ENCODE data around the gene UBAC2.
A peak's percentile ranks its signal among the peaks of the same experiment; 100 is the strongest.

UBAC2 gene

DNA sequence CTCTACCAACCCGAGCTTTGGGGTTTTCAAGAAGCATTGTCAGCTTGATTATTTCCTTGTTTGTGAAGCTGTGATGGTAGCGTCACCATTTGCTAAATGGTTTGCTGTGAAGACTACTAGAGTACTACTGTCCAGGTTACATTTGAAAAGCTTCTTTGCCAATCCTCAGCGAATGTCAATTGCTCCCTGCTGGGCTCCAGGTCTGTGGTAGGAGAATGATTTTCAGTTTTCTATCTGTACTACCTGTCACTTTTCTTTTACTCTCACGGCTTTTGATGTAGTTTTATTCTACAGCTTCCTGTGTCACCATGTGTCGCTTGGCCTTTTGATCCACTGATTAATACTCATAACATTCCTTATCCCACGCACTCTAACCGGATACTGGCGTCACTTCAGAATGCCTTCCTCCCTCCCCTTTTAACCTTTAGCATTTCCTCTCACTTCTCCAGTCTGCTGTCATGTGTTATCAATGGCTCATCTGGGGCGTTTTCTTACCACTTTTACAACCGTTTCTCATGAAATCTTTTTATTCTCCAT, 114.1 kb downstream of the UBAC2 start:
- DNase-seq: peak; percentile 76

DNA sequence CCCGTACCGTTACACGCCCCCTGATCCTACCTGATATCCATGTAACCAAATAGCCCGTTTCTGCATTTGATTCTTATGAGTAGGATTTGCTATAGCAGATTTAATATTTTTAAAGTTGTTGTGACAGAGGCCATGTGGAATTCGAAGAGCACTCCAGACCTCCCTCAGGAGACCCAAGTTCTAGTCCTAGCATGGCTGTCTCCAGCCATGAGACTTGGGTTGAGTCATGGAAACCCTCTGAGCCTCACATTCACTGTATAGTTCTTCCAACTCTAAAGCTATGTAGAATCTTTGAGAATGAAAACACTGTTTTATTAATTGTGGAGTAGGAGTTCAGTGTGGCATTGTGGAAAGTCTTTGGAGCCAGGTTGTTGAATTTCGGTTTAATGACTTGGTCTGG, 114.5 kb downstream of the UBAC2 start:
- DNase-seq: no peak

DNA sequence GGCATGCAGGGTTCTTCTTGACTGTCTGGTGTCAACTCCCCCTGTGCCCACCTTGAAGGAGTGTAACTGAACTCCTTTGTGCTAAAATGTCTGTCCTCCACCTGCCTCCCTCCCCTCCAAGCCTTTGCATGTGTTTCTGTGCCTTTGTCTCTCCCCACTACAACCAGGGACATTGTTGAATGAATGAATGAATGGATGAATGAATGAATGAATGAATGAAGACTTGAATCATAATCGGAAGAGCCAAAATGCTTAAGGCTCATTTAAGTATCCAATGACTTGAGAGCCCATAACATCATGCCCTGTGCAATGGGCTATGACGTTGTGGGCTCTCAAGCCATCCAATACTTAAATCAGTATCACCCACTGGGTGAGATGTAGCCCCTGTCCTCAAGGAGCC, 115.6 kb downstream of the UBAC2 start:
- DNase-seq: no peak

DNA sequence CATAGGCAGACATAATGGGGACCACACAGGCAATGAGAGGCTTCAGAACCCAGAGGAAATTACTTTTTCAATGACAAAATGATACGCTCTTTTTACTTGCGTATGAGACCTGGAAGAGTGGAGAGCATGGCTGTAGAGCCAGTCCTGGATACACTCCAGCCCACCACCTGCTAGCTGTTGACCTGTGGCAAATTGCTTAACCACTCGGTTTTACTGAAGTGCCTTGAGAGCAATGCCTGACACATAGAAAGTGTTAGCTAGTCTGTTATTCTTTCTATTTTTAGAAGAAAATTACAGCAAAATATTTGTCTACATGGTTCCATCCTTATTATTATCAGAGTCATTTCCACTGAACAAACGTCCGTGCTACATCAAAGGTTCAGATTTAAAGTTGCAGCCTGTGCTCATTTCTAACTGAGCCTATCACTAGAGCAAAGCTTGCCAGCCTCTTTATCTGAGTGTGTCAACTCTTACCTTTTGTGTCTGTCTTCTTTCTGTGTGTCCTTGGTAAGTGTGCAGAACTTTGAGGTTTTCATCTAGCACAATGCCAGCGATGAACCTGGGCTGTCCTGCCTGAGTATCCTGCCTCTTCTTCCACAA, 116.1 kb downstream of the UBAC2 start:
- DNase-seq: no peak

DNA sequence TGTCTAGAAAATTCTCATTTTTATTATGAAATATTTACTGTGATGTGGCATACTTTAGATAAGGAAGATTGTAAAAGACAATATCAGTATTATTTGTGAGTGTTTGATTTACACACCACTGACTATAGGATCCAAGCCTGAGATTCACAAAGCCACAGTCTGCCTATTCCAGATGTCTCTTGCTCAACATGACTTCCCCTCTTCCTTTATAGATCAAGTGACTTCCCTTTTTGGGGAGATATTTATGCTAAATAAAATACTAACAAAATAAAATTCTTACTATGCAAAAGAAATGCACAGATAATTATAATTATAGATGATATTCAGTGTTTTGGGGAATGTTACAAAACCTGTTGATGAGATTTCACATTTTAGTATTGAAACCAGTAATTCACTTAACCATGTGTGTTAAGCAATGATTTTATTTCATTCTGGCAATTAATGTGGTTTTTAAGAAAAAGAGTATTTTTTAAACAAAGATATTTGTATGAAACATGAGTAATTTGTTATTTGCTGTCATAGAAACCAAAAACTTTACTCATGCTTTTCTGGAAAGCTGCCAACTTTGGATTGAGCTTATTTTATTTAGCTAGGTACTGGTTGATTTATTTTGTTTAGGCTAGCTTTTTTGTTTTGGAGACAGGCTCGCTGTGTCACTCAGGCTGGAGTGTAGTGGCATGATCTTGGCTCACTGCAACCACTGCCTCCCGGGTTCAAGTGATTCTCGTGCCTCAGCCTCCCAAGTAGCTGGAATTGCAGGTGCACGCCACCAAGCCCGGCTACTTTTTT, 120.2 kb downstream of the UBAC2 start:
- peak in 1 of 2 donors; percentile 39 for DNase-seq

DNA sequence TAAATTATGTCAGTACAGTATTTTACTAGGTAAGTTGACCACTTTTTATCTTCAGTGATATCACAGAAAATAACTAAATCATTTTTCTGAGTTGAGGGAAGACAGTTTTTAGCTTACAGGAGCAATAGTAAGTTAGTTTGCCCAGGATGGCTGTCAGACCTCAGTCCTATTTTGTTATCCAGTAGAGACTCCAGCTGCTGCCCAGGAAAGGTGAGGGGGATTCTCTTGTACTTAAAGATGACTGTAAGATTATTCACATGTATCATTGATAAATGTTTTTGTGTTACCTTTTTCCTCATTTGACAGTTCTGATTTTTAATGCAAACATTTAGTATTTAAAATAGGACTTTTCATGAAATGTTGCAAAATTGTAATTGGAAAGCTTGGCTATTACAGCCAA, 121.1 kb downstream of the UBAC2 start:
- DNase-seq: no peak

DNA sequence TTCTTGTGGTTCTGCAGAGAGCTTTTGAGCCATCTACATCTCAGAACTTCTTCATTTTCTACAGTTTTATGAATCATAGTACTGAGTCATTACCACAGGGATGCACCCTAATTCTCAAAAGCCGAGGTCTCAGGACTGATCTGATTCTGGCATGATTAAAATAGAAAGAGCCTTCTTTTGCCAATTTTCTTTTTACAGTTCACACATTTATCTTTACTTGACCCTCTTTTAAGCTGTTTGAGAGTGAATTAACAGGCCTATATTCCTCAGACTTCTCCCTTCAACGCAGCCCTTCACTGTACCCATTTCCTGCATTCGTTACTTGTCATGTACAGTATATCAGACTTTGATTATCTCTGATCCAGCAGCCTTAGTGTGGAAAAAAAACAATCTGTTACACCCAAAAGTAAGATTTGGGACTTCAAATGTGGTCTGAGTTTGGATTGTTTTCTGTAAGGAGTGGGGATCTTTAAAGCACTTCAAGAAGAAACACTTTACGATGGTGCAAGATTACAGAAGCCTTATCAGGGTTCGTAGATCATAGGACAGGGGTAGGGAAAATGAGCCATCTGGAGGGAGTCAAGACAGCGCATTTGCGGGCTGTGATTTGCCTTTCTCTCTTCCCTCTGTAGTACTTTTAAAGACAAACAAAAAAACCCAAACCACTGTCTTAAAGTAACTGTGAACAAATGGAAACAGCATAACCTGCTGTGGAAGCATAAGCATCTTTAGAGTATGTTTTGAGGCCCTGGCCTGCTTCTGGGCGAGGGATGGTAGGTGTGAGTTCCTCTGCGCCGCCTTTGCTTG, 121.8 kb downstream of the UBAC2 start:
- peak; percentile 34 to 39 for DNase-seq

DNA sequence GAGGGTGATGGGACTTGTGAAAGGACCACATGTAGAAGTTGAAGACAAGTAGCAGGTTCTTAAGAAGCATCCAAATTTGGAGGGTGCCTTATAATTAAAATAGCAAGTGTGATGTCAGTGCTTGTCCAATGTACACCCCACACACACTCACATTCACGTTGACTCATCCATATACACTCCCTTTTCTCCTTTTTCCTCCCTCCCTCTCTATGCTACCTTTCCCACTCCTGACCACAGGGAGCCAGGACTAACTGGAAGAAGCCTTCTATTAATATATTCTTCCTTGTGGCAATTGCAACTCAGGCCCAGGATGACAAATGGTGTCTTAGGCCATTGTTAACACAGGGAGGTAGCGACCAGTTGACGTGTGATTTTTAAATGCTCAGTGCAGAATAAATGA, 122.8 kb downstream of the UBAC2 start:
- no peak for DNase-seq

DNA sequence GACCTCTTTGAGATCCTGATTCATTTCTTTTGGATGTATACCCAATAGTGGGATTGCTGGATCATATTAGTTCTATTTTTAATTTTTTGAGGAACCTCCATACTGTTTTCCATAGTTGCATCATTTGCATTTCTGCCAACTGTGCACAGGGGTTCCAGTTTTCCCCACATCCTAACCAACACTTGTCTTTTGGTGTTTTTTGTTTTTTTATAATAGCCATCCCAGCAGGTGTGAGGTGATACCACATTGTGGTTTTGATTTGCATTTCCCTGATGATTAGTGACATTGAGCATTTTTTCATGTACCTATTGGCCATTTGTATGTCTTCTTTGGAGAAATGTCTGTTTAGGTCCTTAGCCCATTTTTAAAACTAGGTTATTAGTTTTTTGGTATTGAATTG, 125.4 kb downstream of the UBAC2 start:
- DNase-seq: no peak

DNA sequence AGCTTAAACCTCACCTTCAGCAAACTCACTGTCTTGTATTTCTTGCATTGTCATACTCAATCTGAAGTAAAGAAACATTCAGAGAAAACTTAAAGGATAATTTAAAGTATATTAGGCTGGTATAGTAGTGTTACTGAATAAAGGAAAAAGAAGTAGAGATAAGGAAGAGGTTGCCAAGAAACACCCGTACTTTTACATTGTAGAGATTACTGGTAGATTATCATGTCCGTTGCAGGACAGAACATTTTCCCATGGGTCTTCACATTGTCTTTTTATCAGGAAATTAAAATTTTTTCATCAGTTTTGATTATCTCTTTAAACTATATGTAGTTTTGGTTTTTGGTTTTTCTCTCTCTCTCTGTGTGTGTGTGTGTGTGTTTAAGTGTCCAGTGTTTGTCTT, 126.5 kb downstream of the UBAC2 start:
- no peak for DNase-seq

DNA sequence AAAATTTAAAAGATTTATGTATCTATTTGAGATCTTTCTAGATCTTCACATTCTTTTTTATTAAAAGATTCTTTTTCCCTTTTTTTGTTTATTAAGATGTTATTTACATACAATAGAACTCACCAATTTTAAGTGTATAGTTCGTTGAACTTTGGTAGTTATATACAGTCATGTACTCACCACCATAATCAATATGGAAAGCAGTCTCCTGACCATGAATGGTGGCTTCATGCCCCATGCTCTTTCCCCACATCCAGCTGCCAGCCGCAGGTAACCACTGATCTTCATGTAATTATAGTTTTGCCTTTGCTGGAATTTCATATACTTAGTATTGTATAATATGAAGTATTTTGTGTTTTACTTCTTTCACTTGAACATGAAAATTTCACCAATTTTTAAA, 127.1 kb downstream of the UBAC2 start:
- no peak for DNase-seq

DNA sequence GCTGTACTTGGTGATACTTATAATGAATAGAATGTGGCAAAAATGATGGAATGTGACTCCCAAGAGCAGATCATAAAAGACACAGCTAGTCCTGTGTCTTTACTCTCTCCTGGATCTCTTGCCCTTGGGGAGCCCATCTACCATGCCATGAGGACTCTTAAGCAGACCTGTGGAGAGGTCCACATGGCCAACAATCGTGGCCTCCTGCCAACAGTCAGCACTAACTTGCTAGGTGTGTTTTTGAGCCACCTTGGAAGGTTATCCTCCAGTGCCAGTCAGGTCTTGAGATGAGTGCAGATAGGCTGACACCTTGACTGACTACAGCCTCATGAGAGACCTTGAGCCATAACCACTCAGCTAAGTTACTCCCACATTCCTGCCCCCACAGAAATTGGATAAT, 128.8 kb downstream of the UBAC2 start:
- no peak for DNase-seq

DNA sequence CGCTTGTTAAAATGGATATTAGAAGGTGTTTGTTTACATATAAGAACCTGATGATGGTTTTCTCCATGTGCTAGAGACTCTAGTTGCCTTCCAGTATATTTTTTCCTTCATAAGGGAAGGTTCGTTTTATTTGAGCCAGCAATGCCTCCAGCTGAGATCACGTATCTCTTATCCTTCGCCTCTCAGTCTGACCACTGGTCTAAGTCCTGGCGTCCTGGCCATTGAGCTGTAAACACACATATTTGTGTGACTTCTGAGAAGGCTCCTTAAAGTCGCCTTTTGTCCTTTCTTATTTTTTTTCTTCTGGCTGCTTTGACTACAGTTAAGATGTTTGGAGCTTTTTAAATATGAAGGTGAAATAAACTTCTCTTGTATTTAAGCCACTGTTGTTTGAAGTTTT, 130.3 kb downstream of the UBAC2 start:
- DNase-seq: no peak

DNA sequence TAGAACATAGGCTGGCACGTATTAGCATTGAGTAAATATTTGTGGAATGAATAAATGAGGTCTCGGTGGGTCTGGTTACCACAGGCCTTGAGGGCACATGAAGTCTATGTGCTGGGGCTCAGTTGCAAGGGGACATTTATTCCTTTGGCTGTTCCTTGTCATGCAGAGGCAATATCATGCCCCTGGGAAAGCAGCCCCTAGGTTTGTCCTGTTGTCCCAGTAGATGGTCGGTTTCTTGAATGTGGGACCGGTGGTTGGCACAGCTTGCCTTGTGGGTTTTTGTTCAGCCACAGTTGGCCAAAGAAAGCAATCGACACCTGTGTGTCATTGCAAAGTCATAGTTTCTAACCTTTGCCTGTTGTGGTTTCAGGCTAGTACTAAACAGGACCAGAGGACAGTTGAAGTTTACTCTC, 131.2 kb downstream of the UBAC2 start:
- DNase-seq: no peak

DNA sequence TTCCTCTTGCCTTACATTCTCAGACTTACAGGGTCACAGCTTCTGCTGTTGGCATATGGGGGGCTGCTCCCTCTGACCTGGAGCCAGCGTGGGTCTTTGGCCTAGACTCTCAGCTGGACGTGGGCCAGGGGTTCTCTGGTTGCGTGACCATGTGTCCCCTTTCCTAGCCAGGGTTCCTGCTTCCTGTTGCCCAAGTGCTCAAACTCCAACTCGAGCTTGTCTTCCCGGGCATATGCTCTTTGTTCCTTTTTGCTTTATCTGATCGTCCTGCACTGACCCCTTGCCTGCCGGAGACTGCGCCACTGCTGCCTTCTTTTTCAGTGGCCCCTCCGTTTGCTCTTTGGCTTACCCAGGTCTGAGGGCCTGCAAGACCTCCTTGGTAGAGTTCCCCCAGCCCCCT, 131.8 kb downstream of the UBAC2 start:
- no peak for DNase-seq

DNA sequence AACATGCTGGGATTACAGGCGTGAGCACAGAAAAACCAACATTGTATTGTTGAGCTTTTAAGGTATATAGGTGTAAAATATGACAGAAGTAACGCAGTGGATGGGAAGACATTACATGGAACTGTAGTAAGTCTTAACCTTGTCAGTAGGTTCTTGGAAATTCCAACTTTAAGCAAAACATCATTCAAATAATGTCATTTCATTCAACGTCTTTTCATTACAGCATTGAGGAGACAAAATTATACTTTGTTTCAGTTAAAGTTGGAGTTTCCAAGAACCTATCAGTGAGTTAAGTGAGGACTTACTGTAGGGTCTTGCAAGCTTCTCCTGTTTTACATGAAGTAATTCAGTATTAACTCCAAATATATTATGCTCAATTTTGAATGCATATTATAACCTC, 133.6 kb downstream of the UBAC2 start:
- no peak for DNase-seq

DNA sequence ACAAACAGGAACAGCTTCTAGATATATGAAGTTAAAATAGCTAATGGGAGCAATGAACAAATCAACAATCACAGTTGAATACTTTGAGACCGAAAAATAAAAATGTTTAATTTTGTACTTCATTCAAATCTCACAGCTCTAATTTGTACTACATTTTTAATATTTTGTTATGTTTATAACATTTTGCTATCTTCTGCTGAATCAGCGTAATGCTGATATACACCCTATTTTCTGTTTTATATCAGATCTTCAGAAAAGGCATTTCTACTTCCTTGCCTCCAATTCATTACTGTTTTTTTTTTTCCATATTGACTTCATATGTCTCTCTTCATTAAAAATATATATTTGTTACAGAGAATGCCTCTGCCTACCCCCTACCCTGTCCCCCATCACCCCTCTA, 134.4 kb downstream of the UBAC2 start:
- no peak for DNase-seq

DNA sequence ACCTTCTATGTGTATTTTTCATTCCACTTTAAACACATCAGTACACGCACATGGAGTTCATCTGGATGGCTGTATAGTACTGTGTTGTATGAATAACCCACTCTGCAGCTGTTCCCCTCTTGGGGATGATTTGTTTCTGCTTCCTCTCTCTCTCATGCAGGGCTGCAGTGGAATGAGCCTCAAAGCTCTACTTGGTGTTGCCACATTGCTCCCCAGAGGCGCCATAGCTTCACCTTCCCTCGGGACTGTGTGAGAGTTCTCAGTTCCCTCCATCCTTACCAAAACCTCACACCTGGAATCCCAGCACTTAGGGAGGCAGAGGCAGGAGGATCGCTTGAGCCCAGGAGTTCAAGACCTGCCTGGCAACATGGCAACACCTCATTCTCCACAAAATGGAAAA, 134.9 kb downstream of the UBAC2 start:
- no peak for DNase-seq

DNA sequence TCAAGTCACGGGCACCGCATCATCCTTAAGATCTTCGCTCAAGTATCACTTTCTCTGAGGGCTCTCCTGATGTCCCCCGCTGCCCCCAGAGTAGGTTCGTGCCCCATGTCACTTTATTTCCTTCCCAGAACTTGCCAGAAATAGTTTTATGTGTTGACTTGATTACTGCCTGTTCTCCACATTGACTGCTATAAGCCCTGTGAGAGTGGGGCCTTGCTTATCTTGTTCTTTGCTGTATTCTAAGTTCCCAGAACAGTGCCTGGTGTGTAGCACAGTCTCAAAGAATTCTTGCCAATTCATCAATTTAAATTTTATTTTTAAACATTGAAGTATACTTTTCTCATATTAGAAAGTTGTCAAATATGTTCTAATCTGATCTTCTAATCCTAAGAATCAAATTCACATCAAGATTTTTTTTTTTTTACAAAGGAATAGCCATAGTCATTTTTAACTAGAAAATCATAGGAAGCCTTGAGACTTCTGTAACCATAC, 138.6 kb downstream of the UBAC2 start:
- DNase-seq: no peak

DNA sequence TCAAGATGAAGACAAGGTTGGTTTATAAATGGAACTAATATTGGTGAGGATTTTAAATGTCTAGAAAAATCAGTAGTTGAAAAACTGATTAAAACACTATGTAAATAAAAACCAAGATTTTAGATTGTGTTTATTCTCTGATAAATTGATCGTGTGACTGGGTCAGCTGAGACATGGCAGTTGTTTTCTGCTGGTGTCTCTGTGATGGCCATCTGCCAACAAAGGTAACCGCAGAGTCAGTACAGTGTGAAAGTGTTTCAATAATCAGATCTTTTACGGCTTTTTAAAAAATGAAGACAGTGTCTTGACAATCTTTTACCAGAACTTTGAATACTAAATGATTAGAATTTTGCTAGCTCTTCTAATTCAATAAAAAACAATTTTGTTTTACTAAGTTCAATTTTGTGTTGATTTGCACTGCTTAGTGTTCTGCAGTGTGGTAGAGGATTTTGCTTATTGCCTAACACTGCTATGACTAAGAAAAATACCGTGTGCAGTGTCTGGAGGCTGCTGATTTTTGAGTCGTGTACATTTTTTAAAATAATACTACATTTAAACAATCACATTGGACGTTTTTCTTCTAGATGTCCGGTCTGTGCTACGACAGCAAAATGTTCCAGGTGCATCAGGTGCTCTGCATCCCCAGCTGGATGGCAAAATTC, 139.2 kb downstream of the UBAC2 start:
- DNase-seq: peak; percentile 42 to 51

DNA sequence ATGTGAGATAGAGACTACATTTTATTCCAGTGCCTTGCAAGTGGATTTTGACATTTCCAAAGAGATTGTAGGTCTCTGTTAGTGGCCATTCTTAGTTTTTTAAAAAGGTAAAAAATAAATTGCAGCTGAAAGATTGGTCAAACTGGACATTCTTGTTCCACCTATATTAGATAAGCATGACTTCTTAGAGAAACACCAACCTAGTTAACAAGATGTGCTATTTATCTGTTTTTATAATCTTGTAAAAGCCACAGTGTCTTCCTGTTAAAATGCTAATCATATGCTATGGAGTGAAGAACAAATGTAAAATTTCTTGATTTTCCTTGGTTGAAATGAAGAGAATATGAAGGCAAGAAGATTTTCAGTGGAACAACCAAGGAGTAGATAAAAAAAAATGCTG, 140.0 kb downstream of the UBAC2 start:
- no peak for DNase-seq

DNA sequence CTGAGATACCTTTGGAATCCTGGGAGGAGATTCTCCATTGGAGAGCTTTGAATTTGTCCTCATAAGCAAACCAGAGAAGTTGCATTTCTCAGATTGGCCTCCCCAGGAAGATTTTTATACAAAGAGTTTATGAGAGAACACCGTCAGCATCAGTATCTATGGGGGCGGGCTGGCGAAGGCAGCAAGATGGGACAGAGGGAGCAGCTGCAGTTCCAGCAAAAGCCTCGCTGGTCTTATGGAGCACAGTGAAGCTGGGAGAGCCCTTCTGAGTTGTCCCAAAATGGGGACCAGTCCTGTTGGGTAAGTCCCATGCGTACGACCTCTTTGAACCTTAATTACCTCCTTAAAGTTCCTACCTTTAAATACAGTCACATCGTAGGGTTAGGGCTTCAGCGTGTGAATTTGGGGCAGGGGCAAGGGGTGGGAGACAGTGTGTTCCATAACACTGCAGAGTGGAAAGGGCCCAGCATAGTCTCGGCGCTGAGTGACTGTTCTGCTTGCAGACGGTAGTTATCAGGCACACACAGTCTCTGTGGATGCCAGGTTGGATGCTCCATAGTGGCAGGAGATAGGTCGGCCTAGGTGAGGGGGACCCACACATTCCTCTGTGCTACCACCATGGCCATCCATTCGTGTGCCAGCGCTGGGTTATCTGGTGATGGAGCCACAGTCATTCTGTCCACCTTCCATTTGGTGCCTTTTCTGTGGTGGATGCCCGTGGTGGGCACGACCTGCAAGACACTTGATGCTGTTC, 141.5 kb downstream of the UBAC2 start:
- no peak for DNase-seq
